Neuronal stem cell (in vitro differentiated cells): ENCODE data around the gene TPRG1L.
A peak's percentile ranks its signal among the peaks of the same experiment; 100 is the strongest.

Experiments
- DNase-seq: peaks from one replicate; pipeline ENCODE4 v3.0.0-alpha.2; 2013; ENCODE audit warnings: low spot score
- H2AFZ ChIP-seq: one replicate; pipeline ENCODE4 v1.6.1; 2013; ENCODE audit warnings: mild to moderate bottlenecking, low read length, inconsistent platforms
- H2AK5ac ChIP-seq: 2 replicates; pipeline ENCODE4 v1.6.1; 2013; ENCODE audit warnings: low read depth, mild to moderate bottlenecking, inconsistent platforms, low read length, moderate library complexity, mixed read lengths
- H2BK120ac ChIP-seq: 2 replicates; pipeline ENCODE4 v1.6.1; 2013; ENCODE audit warnings: low read depth, mild to moderate bottlenecking, inconsistent platforms, low read length, moderate library complexity, mixed read lengths
- H2BK12ac ChIP-seq: one replicate; pipeline ENCODE4 v1.6.1; 2013; ENCODE audit warnings: low read length, inconsistent platforms
- H2BK15ac ChIP-seq: 2 replicates; pipeline ENCODE4 v1.6.1; 2013; ENCODE audit warnings: mild to moderate bottlenecking, low read length, inconsistent platforms, mixed read lengths
- H2BK5ac ChIP-seq: one replicate; pipeline ENCODE4 v1.6.1; 2013; ENCODE audit warnings: inconsistent platforms, mild to moderate bottlenecking, low read length, moderate library complexity
- H3K14ac ChIP-seq: one replicate; pipeline ENCODE4 v1.6.1; 2013; ENCODE audit warnings: low read length, inconsistent platforms
- H3K18ac ChIP-seq: 2 replicates; pipeline ENCODE4 v1.6.1; 2013; ENCODE audit warnings: low read length, inconsistent platforms
- H3K23ac ChIP-seq: 2 replicates; pipeline ENCODE4 v1.6.1; 2013; ENCODE audit warnings: low read depth, mild to moderate bottlenecking, mixed read lengths, low read length, inconsistent platforms; ENCODE audit not compliant: poor library complexity
- H3K27ac ChIP-seq: replicated peaks from 3 replicates; pipeline ENCODE4 v1.5.1; 2013; ENCODE audit warnings: low read length, inconsistent platforms
- H3K27me3 ChIP-seq, 3 experiments: 2 replicates each; pipeline ENCODE4 v1.6.1; 2013; ENCODE audit warnings: low read length in 3 of 3, mild to moderate bottlenecking in 2 of 3, inconsistent platforms in 1 of 3, low read depth in 1 of 3, mixed read lengths in 1 of 3, moderate library complexity in 1 of 3; ENCODE audit not compliant: control insufficient read depth in 3 of 3, insufficient read depth in 3 of 3
- H3K36me3 ChIP-seq, 2 donors: replicated peaks in 1 of 2; 2 replicates each; pipeline ENCODE4 v1.6.1; 2013; ENCODE audit warnings: low read length in 2 of 2; ENCODE audit not compliant: control insufficient read depth in 2 of 2, insufficient read depth in 2 of 2
- H3K4ac ChIP-seq: 2 replicates; pipeline ENCODE4 v1.6.1; 2013; ENCODE audit warnings: inconsistent platforms, mild to moderate bottlenecking, low read length, moderate library complexity
- H3K4me1 ChIP-seq, 2 donors: 1 replicate in 1 of 2; 2 replicates in 1 of 2; pipeline ENCODE4 v1.6.1; 2013; ENCODE audit warnings: low read length in 2 of 2, low read depth in 1 of 2; ENCODE audit not compliant: control insufficient read depth in 2 of 2, insufficient read depth in 1 of 2
- H3K4me2 ChIP-seq: one replicate; pipeline ENCODE4 v1.6.1; 2013; ENCODE audit warnings: mild to moderate bottlenecking, low read length, inconsistent platforms; ENCODE audit not compliant: insufficient read depth, poor library complexity, severe bottlenecking
- H3K4me3 ChIP-seq, 2 donors: 2 replicates each; pipeline ENCODE4 v1.5.1; 2013; ENCODE audit warnings: low read length in 2 of 2, mild to moderate bottlenecking in 2 of 2, inconsistent platforms in 1 of 2, moderate library complexity in 1 of 2
- H3K79me1 ChIP-seq: one replicate; pipeline ENCODE4 v1.6.1; 2013; ENCODE audit warnings: low read depth, mild to moderate bottlenecking, inconsistent platforms, low read length, moderate library complexity
- H3K9ac ChIP-seq: one replicate; pipeline ENCODE4 v1.6.1; 2013; ENCODE audit warnings: mild to moderate bottlenecking, low read depth, low read length, inconsistent platforms; ENCODE audit not compliant: poor library complexity
- H3K9me3 ChIP-seq, 2 donors: replicated peaks in 1 of 2; 2 replicates each; pipeline versions ENCODE3 to v1.6.1; 2013; ENCODE audit warnings: low read length in 2 of 2, mild to moderate bottlenecking in 2 of 2, inconsistent platforms in 1 of 2, low read depth in 1 of 2, mixed read lengths in 1 of 2, moderate library complexity in 1 of 2; ENCODE audit not compliant: control insufficient read depth in 2 of 2, insufficient read depth in 1 of 2
- H4K8ac ChIP-seq: one replicate; pipeline ENCODE4 v1.6.1; 2013; ENCODE audit warnings: low read depth, mild to moderate bottlenecking, inconsistent platforms, low read length, moderate library complexity
- H4K91ac ChIP-seq: one replicate; pipeline ENCODE4 v1.6.1; 2013; ENCODE audit warnings: low read length, low read depth, mild to moderate bottlenecking, inconsistent platforms; ENCODE audit not compliant: poor library complexity
- WGBS, 2 donors: extraction: QIAGEN DNeasy Blood & Tissue Kit; methylation state at CpG; one replicate each; pipeline ENCODE4 v1.1.7; 2013; ENCODE audit warnings: missing lambda C conversion rate in 2 of 2, mixed read lengths in 1 of 2; ENCODE audit not compliant: insufficient read length in 2 of 2, insufficient replicate concordance in 1 of 2; ENCODE audit errors: extremely low coverage in 2 of 2; 5-methylcytosine and 5-hydroxymethylcytosine counted together

The TPRG1L gene

GRCh38 chr1:3668148-3668547 lies 43.3 kb downstream of the TPRG1L start:
- H3K9ac ChIP-seq, result no peak overlapping the region
- no peak overlapping the region for H2AFZ ChIP-seq
- H3K14ac ChIP-seq, result no peak overlapping the region
- no peak overlapping the region for H3K27ac ChIP-seq
- no peak overlapping the region for H3K18ac ChIP-seq
- H3K79me1 ChIP-seq, result peaks cover 2% of the 10 kb centered on the region
- no peak overlapping the region for H2BK120ac ChIP-seq
- no peak for DNase-seq
- no peak overlapping the region for H2BK15ac ChIP-seq
- H2BK5ac ChIP-seq, result no peak overlapping the region
- H2AK5ac ChIP-seq, result no peak overlapping the region
- no peak overlapping the region for H4K91ac ChIP-seq
- no peak overlapping the region for H2BK12ac ChIP-seq
- peaks cover 0 to 49% (median 4%) of the 10 kb centered on the region in 3 experiments for H3K27me3 ChIP-seq
- whole genome bisulfite sequencing, 2 donors, result no CpG with 5 or more reads among the region's 8 CpGs
- H3K9me3 ChIP-seq, result no peaks in the 10 kb centered on the region
- no peak overlapping the region for H3K4me3 ChIP-seq
- H3K4ac ChIP-seq, result no peak overlapping the region
- no peaks in the 10 kb centered on the region for H3K36me3 ChIP-seq
- peak overlapping the region; percentile 80 for H3K23ac ChIP-seq
- H3K4me1 ChIP-seq, result peaks cover 4 to 24% of the 10 kb centered on the region in 2 donors
- H4K8ac ChIP-seq, result no peak overlapping the region
- H3K4me2 ChIP-seq, result no peak overlapping the region

GRCh38 chr1:3668585-3669300 lies 43.9 kb downstream of the TPRG1L start:
- H2AK5ac ChIP-seq, result peak overlapping the region; percentile 35
- no CpG with 5 or more reads among the region's 30 CpGs for WGBS, 2 donors
- H2BK12ac ChIP-seq, result no peak overlapping the region
- no peak overlapping the region for H2BK120ac ChIP-seq
- H3K23ac ChIP-seq, result peak overlapping the region; percentile 89
- no peak for DNase-seq
- H3K27ac ChIP-seq, result no peak overlapping the region
- no peak overlapping the region for H3K4ac ChIP-seq
- no peak overlapping the region for H2BK15ac ChIP-seq
- H4K8ac ChIP-seq, result no peak overlapping the region
- no peaks in the 10 kb centered on the region for H3K36me3 ChIP-seq
- no peak overlapping the region for H3K4me2 ChIP-seq
- peak overlapping the region; percentile 71 for H3K14ac ChIP-seq
- H3K27me3 ChIP-seq, result peaks cover 0 to 54% (median 4%) of the 10 kb centered on the region in 3 experiments
- peak overlapping the region; percentile 66 for H2BK5ac ChIP-seq
- H3K4me1 ChIP-seq, result peaks cover 4 to 24% of the 10 kb centered on the region in 2 donors
- H4K91ac ChIP-seq, result peak overlapping the region; percentile 12
- peak overlapping the region; percentile 64 for H3K18ac ChIP-seq
- H2AFZ ChIP-seq, result peak overlapping the region; percentile 38
- H3K9me3 ChIP-seq, result no peaks in the 10 kb centered on the region
- peaks cover 2% of the 10 kb centered on the region for H3K79me1 ChIP-seq
- H3K4me3 ChIP-seq, result no peak overlapping the region
- H3K9ac ChIP-seq, result peak overlapping the region; percentile 21

DNA sequence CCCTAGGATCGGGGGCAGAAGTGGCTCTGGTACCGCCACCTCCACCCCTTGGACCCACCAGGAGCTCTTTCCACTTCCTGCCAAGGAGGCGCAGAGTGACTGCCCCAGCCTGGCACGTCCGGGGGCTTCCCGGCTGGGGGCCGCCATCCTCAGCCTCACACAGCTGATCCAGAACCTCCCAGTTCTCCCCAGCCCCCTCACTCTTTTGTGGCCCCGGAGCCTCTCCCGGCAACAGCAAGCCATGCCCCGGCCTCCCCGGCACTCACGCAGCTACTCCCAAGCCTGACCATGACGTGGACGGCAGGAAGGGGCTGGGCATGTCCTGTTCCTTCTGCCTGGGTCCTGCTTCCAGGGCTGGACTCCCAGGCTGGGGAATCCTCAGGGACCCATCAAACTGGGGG lies 44.6 kb downstream of the TPRG1L start:
- Histone ChIP-seq H2AFZ (no peak overlapping the region), H3K36me3 (no peaks in the 10 kb centered on the region), H2AK5ac (peak overlapping the region; percentile 35), H3K27me3 (peaks cover 0 to 58% (median 4%) of the 10 kb centered on the region in 3 experiments), H3K4me3 (no peak overlapping the region), H4K91ac (no peak overlapping the region), H3K27ac (no peak overlapping the region), H2BK12ac (no peak overlapping the region), H3K4me2 (no peak overlapping the region), H2BK15ac (no peak overlapping the region), H2BK120ac (no peak overlapping the region), H3K9ac (no peak overlapping the region), H3K23ac (peak overlapping the region; percentile 89), H3K79me1 (peaks cover 2% of the 10 kb centered on the region), H3K18ac (no peak overlapping the region), H3K4ac (no peak overlapping the region), H3K4me1 (peaks cover 4 to 24% of the 10 kb centered on the region in 2 donors), H3K14ac (peak overlapping the region; percentile 71), H2BK5ac (peak overlapping the region; percentile 66), H3K9me3 (no peaks in the 10 kb centered on the region), H4K8ac (no peak overlapping the region)
- WGBS, 2 donors, result no CpG with 5 or more reads among the region's 14 CpGs
- no peak for DNase-seq

DNA sequence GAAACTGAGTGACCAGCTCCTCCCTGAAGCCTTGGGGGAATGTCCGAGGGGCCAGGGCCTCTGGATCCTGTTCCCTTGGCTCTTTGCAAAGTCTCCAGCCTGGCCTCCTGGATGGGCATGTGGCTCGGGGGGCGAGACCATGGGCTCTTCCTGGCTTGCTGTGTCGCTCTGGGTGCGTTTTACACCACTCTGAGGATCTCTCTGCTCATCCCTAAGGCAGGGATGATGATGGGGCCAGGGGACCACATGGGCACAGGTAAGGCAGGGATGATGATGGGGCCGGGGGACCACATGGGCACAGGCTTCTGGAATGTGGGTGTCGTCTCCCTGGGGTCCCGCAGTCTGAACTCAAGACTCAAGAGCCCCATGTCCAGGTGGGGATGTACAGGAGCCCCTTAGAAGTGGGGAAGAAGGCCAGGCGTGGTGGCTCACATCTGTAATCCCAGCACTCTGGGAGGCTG lies 45.2 kb downstream of the TPRG1L start:
- H2BK12ac ChIP-seq, result no peak overlapping the region
- H3K79me1 ChIP-seq, result peaks cover 2% of the 10 kb centered on the region
- H3K4me1 ChIP-seq, result peaks cover 4 to 24% of the 10 kb centered on the region in 2 donors
- H3K14ac ChIP-seq, result no peak overlapping the region
- H3K18ac ChIP-seq, result peak overlapping the region; percentile 57
- H2AFZ ChIP-seq, result no peak overlapping the region
- H4K8ac ChIP-seq, result no peak overlapping the region
- peak overlapping the region; percentile 58 for H2BK15ac ChIP-seq
- H4K91ac ChIP-seq, result no peak overlapping the region
- H2BK5ac ChIP-seq, result peak overlapping the region; percentile 66
- H3K27me3 ChIP-seq, result peaks cover 0 to 57% (median 4%) of the 10 kb centered on the region in 3 experiments
- H3K9ac ChIP-seq, result no peak overlapping the region
- H3K23ac ChIP-seq, result peak overlapping the region; percentile 85
- H2AK5ac ChIP-seq, result peak overlapping the region; percentile 70
- WGBS, 2 donors, result no CpG with 5 or more reads among the region's 9 CpGs
- no peak overlapping the region for H3K27ac ChIP-seq
- no peak overlapping the region for H2BK120ac ChIP-seq
- no peaks in the 10 kb centered on the region for H3K9me3 ChIP-seq
- no peak overlapping the region for H3K4ac ChIP-seq
- H3K4me2 ChIP-seq, result no peak overlapping the region
- no peak overlapping the region for H3K4me3 ChIP-seq
- no peak for DNase-seq
- H3K36me3 ChIP-seq, result no peaks in the 10 kb centered on the region
